ENCODE results near the gene IGFBP5.

The IGFBP5 gene

DNA sequence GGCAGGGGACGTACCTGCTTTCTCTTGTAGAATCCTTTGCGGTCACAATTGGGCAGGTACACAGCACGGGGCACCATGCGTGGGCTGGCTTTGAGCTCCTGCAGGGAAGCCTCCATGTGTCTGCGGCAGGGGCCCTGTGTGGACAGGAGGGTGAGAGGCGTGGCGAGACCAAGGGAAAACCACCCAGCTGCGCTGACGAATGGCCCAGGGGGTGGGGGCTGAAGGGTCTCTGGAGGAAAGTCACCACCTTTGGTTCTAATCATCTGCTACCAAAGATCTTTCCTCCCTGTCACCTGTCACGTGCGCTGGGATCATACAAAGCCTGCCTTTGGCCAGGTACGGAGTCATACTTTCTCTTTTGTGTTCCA is 17.3 kb downstream of the IGFBP5 start:
- no peak for DNase-seq (ENCODE audit: low read depth, low spot score)
- no CpG with 5 or more reads among the region's 12 CpGs for WGBS (ENCODE audit: insufficient coverage, insufficient read length)

GRCh38 chr2:216677439-216678097 is 17.8 kb downstream of the IGFBP5 start:
- Histone ChIP-seq H3K27me3 (ENCODE audit: control insufficient read depth, insufficient read depth, low read length) (no peaks in the 10 kb centered on the region), H3K27ac (ENCODE audit: low read length) (no peak overlapping the region), H3K4me1 (ENCODE audit: control insufficient read depth, insufficient read depth, low read length) (peaks cover 4% of the 10 kb centered on the region), H3K4me3 (ENCODE audit: low read length) (no peak overlapping the region), H3K9me3 (ENCODE audit: control insufficient read depth, insufficient read depth, low read length) (no peaks in the 10 kb centered on the region), H3K36me3 (ENCODE audit: control insufficient read depth, insufficient read depth, low read length) (no peaks in the 10 kb centered on the region)
- no CpG with 5 or more reads among the region's 9 CpGs for WGBS (ENCODE audit: insufficient coverage, insufficient read length)
- DNase-seq (ENCODE audit: low read depth, low spot score), result no peak

More for the DNA sequence above, 17.3 kb downstream of the IGFBP5 start:
- Histone ChIP-seq H3K9me3 (ENCODE audit: control insufficient read depth, insufficient read depth, low read length) (no peaks in the 10 kb centered on the region), H3K36me3 (ENCODE audit: control insufficient read depth, insufficient read depth, low read length) (no peaks in the 10 kb centered on the region), H3K27me3 (ENCODE audit: control insufficient read depth, insufficient read depth, low read length) (no peaks in the 10 kb centered on the region), H3K4me1 (ENCODE audit: control insufficient read depth, insufficient read depth, low read length) (peaks cover 4% of the 10 kb centered on the region), H3K27ac (ENCODE audit: low read length) (no peak overlapping the region), H3K4me3 (ENCODE audit: low read length) (no peak overlapping the region)

- no CpG with 5 or more reads among the region's 17 CpGs for WGBS (ENCODE audit: insufficient coverage, insufficient read length)
- DNase-seq (ENCODE audit: low read depth, low spot score), result no peak
Observed at GRCh38 chr2:216676630-216677029, 18.7 kb downstream of the IGFBP5 start.

DNA sequence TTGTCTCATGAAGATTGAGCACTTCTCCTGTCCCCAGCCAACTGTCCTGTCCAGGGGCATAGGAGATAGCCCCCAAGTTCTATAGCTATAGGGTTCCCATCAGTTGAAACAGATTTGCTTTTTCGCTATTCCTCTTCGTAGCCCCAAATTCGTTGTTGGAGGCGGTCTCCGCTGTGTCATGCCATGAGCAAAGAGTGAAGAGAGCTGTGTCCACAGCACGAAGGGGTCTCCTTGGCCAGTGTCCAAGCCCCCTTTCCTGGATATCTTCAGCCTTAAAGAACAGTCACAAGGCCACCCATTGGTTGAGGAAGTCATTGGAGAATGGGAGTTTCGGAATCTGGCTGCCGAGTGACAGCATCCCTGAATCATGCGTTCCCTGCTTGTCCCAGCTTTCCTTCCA is 21.0 kb downstream of the IGFBP5 start:
- Histone ChIP-seq H3K4me1 (ENCODE audit: control insufficient read depth, insufficient read depth, low read length) (peaks cover under 1% of the 10 kb centered on the region; the same call in 1 of the 2 replicates), H3K4me3 (ENCODE audit: low read length) (no peak overlapping the region), H3K27me3 (ENCODE audit: control insufficient read depth, insufficient read depth, low read length) (no peaks in the 10 kb centered on the region), H3K36me3 (ENCODE audit: control insufficient read depth, insufficient read depth, low read length) (no peaks in the 10 kb centered on the region), H3K27ac (ENCODE audit: low read length) (no peak overlapping the region), H3K9me3 (ENCODE audit: control insufficient read depth, insufficient read depth, low read length) (no peaks in the 10 kb centered on the region)
- DNase-seq (ENCODE audit: low read depth, low spot score), result no peak
- no CpG with 5 or more reads among the region's 9 CpGs for WGBS (ENCODE audit: insufficient coverage, insufficient read length)

More at GRCh38 chr2:216676630-216677029, 18.7 kb downstream of the IGFBP5 start:
- Histone ChIP-seq H3K36me3 (ENCODE audit: control insufficient read depth, insufficient read depth, low read length) (no peaks in the 10 kb centered on the region), H3K27ac (ENCODE audit: low read length) (no peak overlapping the region), H3K4me3 (ENCODE audit: low read length) (no peak overlapping the region), H3K27me3 (ENCODE audit: control insufficient read depth, insufficient read depth, low read length) (no peaks in the 10 kb centered on the region), H3K9me3 (ENCODE audit: control insufficient read depth, insufficient read depth, low read length) (no peaks in the 10 kb centered on the region), H3K4me1 (ENCODE audit: control insufficient read depth, insufficient read depth, low read length) (peaks cover 4% of the 10 kb centered on the region)

- H3K9me3 ChIP-seq (ENCODE audit: control insufficient read depth, insufficient read depth, low read length), result no peaks in the 10 kb centered on the region
- H3K4me1 ChIP-seq (ENCODE audit: control insufficient read depth, insufficient read depth, low read length), result no peaks in the 10 kb centered on the region; the same call in 1 of the 2 replicates
- no peak for DNase-seq (ENCODE audit: low read depth, low spot score)
- no peaks in the 10 kb centered on the region for H3K27me3 ChIP-seq (ENCODE audit: control insufficient read depth, insufficient read depth, low read length)
- no peak overlapping the region for H3K4me3 ChIP-seq (ENCODE audit: low read length)
- H3K27ac ChIP-seq (ENCODE audit: low read length), result no peak overlapping the region
- no CpG with 5 or more reads among the region's 9 CpGs for whole genome bisulfite sequencing (ENCODE audit: insufficient coverage, insufficient read length)
- H3K36me3 ChIP-seq (ENCODE audit: control insufficient read depth, insufficient read depth, low read length), result no peaks in the 10 kb centered on the region
Observed at GRCh38 chr2:216673609-216674008, 21.7 kb downstream of the IGFBP5 start.

DNA sequence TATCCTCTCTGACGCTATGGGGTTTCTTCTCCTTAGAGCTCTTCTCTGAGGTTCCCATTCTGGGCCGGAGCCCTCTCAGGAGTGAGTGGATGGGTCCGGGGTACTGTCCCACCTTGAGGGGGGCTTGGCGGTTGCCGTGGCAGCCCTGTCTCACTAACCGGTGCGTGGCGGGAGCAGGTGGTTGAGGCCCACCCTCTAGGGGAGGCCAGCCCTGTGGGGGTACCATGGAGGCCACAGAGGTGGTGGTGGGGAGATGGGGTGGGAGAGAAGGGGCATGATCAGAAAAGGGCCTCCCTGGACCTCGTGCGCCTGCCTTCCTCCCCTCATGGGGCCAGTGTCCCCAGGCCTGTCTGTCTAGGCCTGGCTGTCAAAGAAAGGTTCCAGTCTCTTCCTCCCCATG is 22.3 kb downstream of the IGFBP5 start:
- H3K4me3 ChIP-seq (ENCODE audit: low read length), result no peak overlapping the region
- DNase-seq (ENCODE audit: low read depth, low spot score), result no peak
- no peak overlapping the region for H3K27ac ChIP-seq (ENCODE audit: low read length)
- H3K9me3 ChIP-seq (ENCODE audit: control insufficient read depth, insufficient read depth, low read length), result no peaks in the 10 kb centered on the region
- no peaks in the 10 kb centered on the region for H3K36me3 ChIP-seq (ENCODE audit: control insufficient read depth, insufficient read depth, low read length)
- no peaks in the 10 kb centered on the region for H3K27me3 ChIP-seq (ENCODE audit: control insufficient read depth, insufficient read depth, low read length)
- no CpG with 5 or more reads among the region's 10 CpGs for whole genome bisulfite sequencing (ENCODE audit: insufficient coverage, insufficient read length)
- H3K4me1 ChIP-seq (ENCODE audit: control insufficient read depth, insufficient read depth, low read length), result no peaks in the 10 kb centered on the region; the same call in 1 of the 2 replicates

DNA sequence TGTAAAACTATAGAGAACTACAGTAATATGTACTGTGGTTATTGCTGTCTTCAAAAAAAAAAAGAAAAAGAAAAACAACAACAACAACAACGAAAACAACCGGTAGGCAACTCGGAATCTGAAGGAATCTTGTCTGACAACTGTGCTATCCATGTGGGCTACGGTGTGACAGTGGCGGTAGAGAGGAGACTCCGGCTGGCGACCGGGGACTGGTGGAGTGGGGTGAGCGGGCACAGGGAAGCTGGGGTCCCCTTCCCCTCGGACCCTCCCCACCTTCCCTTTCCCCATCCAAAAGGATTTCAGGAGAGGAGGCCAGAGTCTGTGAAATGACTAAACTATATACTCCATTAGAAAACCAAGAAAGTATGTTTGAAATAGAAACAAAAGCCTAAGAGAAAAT is 22.9 kb downstream of the IGFBP5 start:
- DNase-seq (ENCODE audit: low read depth, low spot score), result no peak
- Histone ChIP-seq H3K9me3 (ENCODE audit: control insufficient read depth, insufficient read depth, low read length) (no peaks in the 10 kb centered on the region), H3K27ac (ENCODE audit: low read length) (no peak overlapping the region), H3K4me3 (ENCODE audit: low read length) (no peak overlapping the region), H3K36me3 (ENCODE audit: control insufficient read depth, insufficient read depth, low read length) (no peaks in the 10 kb centered on the region), H3K4me1 (ENCODE audit: control insufficient read depth, insufficient read depth, low read length) (no peaks in the 10 kb centered on the region; the same call in 1 of the 2 replicates), H3K27me3 (ENCODE audit: control insufficient read depth, insufficient read depth, low read length) (no peaks in the 10 kb centered on the region)
- WGBS (ENCODE audit: insufficient coverage, insufficient read length), result no CpG with 5 or more reads among the region's 10 CpGs

- H3K36me3 ChIP-seq (ENCODE audit: control insufficient read depth, insufficient read depth, low read length), result no peaks in the 10 kb centered on the region
- no CpG with 5 or more reads among the region's 12 CpGs for WGBS (ENCODE audit: insufficient coverage, insufficient read length)
- no peak overlapping the region for H3K27ac ChIP-seq (ENCODE audit: low read length)
- H3K4me1 ChIP-seq (ENCODE audit: control insufficient read depth, insufficient read depth, low read length), result no peaks in the 10 kb centered on the region; the same call in 1 of the 2 replicates
- no peak overlapping the region for H3K4me3 ChIP-seq (ENCODE audit: low read length)
- H3K9me3 ChIP-seq (ENCODE audit: control insufficient read depth, insufficient read depth, low read length), result no peaks in the 10 kb centered on the region
- DNase-seq (ENCODE audit: low read depth, low spot score), result no peak
- H3K27me3 ChIP-seq (ENCODE audit: control insufficient read depth, insufficient read depth, low read length), result no peaks in the 10 kb centered on the region
Observed at GRCh38 chr2:216671791-216672343, 23.5 kb downstream of the IGFBP5 start.

DNA sequence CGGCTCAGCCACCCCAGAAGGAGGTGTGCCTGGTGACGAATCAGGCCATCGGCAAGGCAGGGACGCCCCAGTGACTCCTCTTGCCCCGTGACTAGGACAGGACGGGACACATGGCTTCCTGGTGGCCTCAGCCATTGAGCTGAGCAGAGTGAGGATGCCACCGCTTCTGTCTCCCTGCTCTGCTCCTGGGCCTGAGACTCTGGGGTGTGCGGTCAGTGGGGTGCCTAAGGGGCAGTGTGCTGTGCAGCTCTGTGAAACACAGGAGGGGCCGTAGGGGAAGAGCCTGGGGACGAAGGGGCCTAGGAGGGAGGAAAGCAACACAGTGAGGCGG is 24.3 kb downstream of the IGFBP5 start:
- no CpG with 5 or more reads among the region's 11 CpGs for WGBS (ENCODE audit: insufficient coverage, insufficient read length)
- Histone ChIP-seq H3K27ac (ENCODE audit: low read length) (no peak overlapping the region), H3K36me3 (ENCODE audit: control insufficient read depth, insufficient read depth, low read length) (no peaks in the 10 kb centered on the region), H3K4me1 (ENCODE audit: control insufficient read depth, insufficient read depth, low read length) (peaks cover 2% of the 10 kb centered on the region), H3K9me3 (ENCODE audit: control insufficient read depth, insufficient read depth, low read length) (no peaks in the 10 kb centered on the region), H3K27me3 (ENCODE audit: control insufficient read depth, insufficient read depth, low read length) (no peaks in the 10 kb centered on the region), H3K4me3 (ENCODE audit: low read length) (no peak overlapping the region)
- no peak for DNase-seq (ENCODE audit: low read depth, low spot score)

DNA sequence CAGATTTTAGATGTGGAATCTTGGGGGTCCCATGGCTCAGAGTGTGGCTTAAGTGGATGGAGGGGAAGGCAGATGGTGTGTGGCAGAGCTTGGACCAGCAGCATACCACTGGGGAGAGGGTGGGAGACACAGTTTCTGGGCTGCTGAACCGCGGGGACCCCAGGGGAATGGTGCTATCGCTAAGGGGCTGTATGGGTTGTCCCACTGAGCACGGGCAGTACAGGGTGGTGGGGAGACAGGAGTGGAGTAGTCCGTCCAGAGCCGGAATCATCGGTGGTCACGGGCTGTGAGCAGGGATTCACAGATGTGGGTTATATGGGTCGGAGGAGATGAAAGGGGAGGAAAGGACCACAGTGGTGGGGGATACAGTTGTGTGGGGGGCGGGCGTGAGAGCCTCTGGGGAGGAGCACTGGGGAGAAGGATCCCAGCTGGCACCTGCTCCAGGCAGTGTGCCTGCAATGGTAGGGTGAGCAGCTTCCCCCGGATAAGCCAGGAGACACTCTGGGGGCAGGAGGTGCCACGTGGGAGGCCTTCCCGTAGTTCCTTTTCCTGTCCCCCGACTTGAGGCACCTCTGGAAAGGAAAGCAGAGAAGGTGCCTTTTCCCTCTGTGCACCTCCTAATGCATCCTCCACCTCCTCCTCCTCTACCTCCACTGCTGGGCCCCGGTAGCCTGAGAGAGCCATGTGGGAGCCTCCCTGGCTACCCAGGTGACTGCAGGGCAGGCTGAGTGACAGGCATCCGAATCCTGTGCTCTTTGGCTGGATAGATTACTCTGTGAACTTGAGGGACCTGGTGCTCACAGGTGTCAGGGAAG is 24.9 kb downstream of the IGFBP5 start:
- H3K27ac ChIP-seq (ENCODE audit: low read length), result no peak overlapping the region
- H3K36me3 ChIP-seq (ENCODE audit: control insufficient read depth, insufficient read depth, low read length), result no peaks in the 10 kb centered on the region
- H3K27me3 ChIP-seq (ENCODE audit: control insufficient read depth, insufficient read depth, low read length), result no peaks in the 10 kb centered on the region
- H3K4me1 ChIP-seq (ENCODE audit: control insufficient read depth, insufficient read depth, low read length), result peaks cover 3% of the 10 kb centered on the region
- H3K4me3 ChIP-seq (ENCODE audit: low read length), result no peak overlapping the region
- WGBS (ENCODE audit: insufficient coverage, insufficient read length), result no CpG with 5 or more reads among the region's 17 CpGs
- DNase-seq (ENCODE audit: low read depth, low spot score), result no peak
- no peaks in the 10 kb centered on the region for H3K9me3 ChIP-seq (ENCODE audit: control insufficient read depth, insufficient read depth, low read length)
